HepG2 (cell line): ENCODE data around the gene DLG5. TPM values are rescaled to one million over a fixed set of nuclear protein-coding genes. Genes with fewer than 3 reads are reported as not detected.

Source experiments
- ATRX ChIP-seq: sonication (generic); formaldehyde crosslinking; IDR thresholded peaks from 2 replicates; pipeline ENCODE4 v1.4.0; 2020; ENCODE audit warnings: missing genetic modification reagents, borderline replicate concordance
- CCDC6 ChIP-seq: sonication (generic); formaldehyde crosslinking; IDR thresholded peaks from 2 replicates; pipeline ENCODE4 v1.8.1; 2022; ENCODE audit warnings: mild to moderate bottlenecking, missing genetic modification reagents, moderate library complexity
- IRF9 ChIP-seq: sonication (generic); formaldehyde crosslinking; IDR thresholded peaks from 2 replicates; pipeline ENCODE4 v1.8.0; 2022; ENCODE audit warnings: missing genetic modification reagents, mild to moderate bottlenecking, borderline replicate concordance
- KAT7 ChIP-seq: IDR thresholded peaks from 2 replicates; pipeline ENCODE4 v1.6.1; 2018; ENCODE audit warnings: borderline replicate concordance, missing compliant biosample characterization
- KDM5B ChIP-seq: sonication (generic); formaldehyde crosslinking; IDR thresholded peaks from 2 replicates; pipeline ENCODE4 v1.4.0; 2020; ENCODE audit warnings: missing genetic modification reagents, mild to moderate bottlenecking, borderline replicate concordance
- LRRFIP1 ChIP-seq: sonication (generic); formaldehyde crosslinking; conservative IDR thresholded peaks from 2 replicates; pipeline ENCODE4 v1.4.0; 2020; ENCODE audit warnings: missing genetic modification reagents
- MXD4 ChIP-seq: IDR thresholded peaks from 2 replicates; pipeline ENCODE4 v1.6.1; 2016; ENCODE audit warnings: mild to moderate bottlenecking, missing biosample characterization, missing genetic modification reagents
- MZF1 ChIP-seq: sonication (generic); formaldehyde crosslinking; IDR thresholded peaks from 2 replicates; pipeline ENCODE4 v1.8.1; 2023; ENCODE audit warnings: mild to moderate bottlenecking, missing genetic modification reagents, borderline replicate concordance
- PHF8 ChIP-seq: sonication (generic); formaldehyde crosslinking; IDR thresholded peaks from 2 replicates; pipeline ENCODE4 v1.5.0; 2020; ENCODE audit warnings: missing genetic modification reagents
- POGZ ChIP-seq: sonication (generic); formaldehyde crosslinking; IDR thresholded peaks from 2 replicates; pipeline ENCODE4 v1.4.0; 2020; ENCODE audit warnings: mild to moderate bottlenecking, missing genetic modification reagents
- POLR2AphosphoS2 ChIP-seq: IDR thresholded peaks from 2 replicates; pipeline ENCODE4 v1.6.1; 2011; ENCODE audit warnings: low read depth, low read length, improper control_type of control experiment
- PPARG ChIP-seq: conservative IDR thresholded peaks from 2 replicates; pipeline ENCODE4 v1.6.1; 2016; ENCODE audit warnings: missing biosample characterization, missing genetic modification reagents
- STAG1 ChIP-seq: sonication (generic); formaldehyde crosslinking; IDR thresholded peaks from 2 replicates; pipeline ENCODE4 v1.4.0; 2020; ENCODE audit warnings: missing genetic modification reagents
- TOE1 ChIP-seq: sonication (generic); formaldehyde crosslinking; IDR thresholded peaks from 2 replicates; pipeline ENCODE4 v1.4.0; 2020; ENCODE audit warnings: mild to moderate bottlenecking, missing genetic modification reagents
- ZBTB7B ChIP-seq: sonication (generic); formaldehyde crosslinking; IDR thresholded peaks from 2 replicates; pipeline ENCODE4 v1.4.0; 2020; ENCODE audit warnings: missing genetic modification reagents
- ZFP91 ChIP-seq: sonication (generic); formaldehyde crosslinking; IDR thresholded peaks from 2 replicates; pipeline ENCODE4 v1.9.0; 2022; ENCODE audit warnings: missing genetic modification reagents, mild to moderate bottlenecking, borderline replicate concordance
- ZNF10 ChIP-seq: sonication (generic); formaldehyde crosslinking; IDR thresholded peaks from 2 replicates; pipeline ENCODE4 v1.4.0; 2020; ENCODE audit warnings: mild to moderate bottlenecking, low read depth, missing genetic modification reagents, borderline replicate concordance
- ZNF281 ChIP-seq: sonication (generic); formaldehyde crosslinking; IDR thresholded peaks from 2 replicates; pipeline ENCODE4 v1.4.0; 2020; ENCODE audit warnings: missing genetic modification reagents, borderline replicate concordance
- ZNF503 ChIP-seq: sonication (generic); formaldehyde crosslinking; IDR thresholded peaks from 2 replicates; pipeline ENCODE4 v1.4.0; 2020; ENCODE audit warnings: missing genetic modification reagents
- ZNF792 ChIP-seq: IDR thresholded peaks from 2 replicates; pipeline ENCODE4 v1.6.1; 2016
- polyA plus RNA-seq, 8 experiments: library from polyadenylated mRNA; depleted of rRNA in 3 of 8; stranded (reverse) in 7 of 8; unstranded in 1 of 8; fragments of >200 nt; fragmentation: Illumina TruSeq in 4 of 8; extraction: Trizol in 4 of 8; gene quantifications; 2 replicates each; pipeline versions ENCODE4 v1.2.1 to v1.2.3, GENCODE V29; 2011 to 2016; ENCODE audit warnings: low read depth in 4 of 8, missing spikeins in 1 of 8, mixed read lengths in 1 of 8; ENCODE audit not compliant: insufficient read depth in 1 of 8
- total RNA-seq, 5 experiments: library from RNA; depleted of rRNA; stranded (reverse); fragments of >200 nt; fragmentation: Illumina TruSeq; extraction: Trizol; gene quantifications; 2 replicates each; pipeline ENCODE4 v1.2.3, GENCODE V29; 2016; ENCODE audit warnings: low read depth in 1 of 5

The DLG5 gene
- total and polyA plus RNA-seq, 2 of the 13 experiments (the other 11 are each of a cell fraction or from before 2014, with no cell fraction given), result 15.5 to 18.2 TPM

GRCh38 chr10:77849039-77849664 is 77.4 kb downstream of the DLG5 start (continued):
- TF ChIP-seq ZNF503 (CRISPR knock-in tag), result peak; percentile 99
- no peak for TF ChIP-seq LRRFIP1
- TF ChIP-seq ZNF10, result no peak
- TF ChIP-seq ZBTB7B (CRISPR knock-in tag), result peak; percentile 96
- TF ChIP-seq MXD4 (CRISPR knock-in tag), result peak; percentile 77
- peak; percentile 93 for TF ChIP-seq PPARG (CRISPR knock-in tag)
- TF ChIP-seq TOE1 (CRISPR knock-in tag), result 0 out of 2 replicates have a peak, but pooled peaks have one; percentile 45
- peak; percentile 90; the same call in 1 of the 2 replicates for TF ChIP-seq CCDC6 (CRISPR knock-in tag)
- no peak for TF ChIP-seq MZF1 (CRISPR knock-in tag)
- TF ChIP-seq KAT7 (CRISPR knock-in tag), result no peak
- peak; percentile 71 for TF ChIP-seq POGZ (CRISPR knock-in tag)
- no peak for TF ChIP-seq POLR2AphosphoS2
- TF ChIP-seq KDM5B (CRISPR knock-in tag), result peak; percentile 53; the same call in 1 of the 2 replicates
- peak; percentile 40; the same call in 1 of the 2 replicates for TF ChIP-seq STAG1
- peak; percentile 46; the same call in 1 of the 2 replicates for TF ChIP-seq PHF8 (CRISPR knock-in tag)
- no peak; the same call in 1 of the 2 replicates for TF ChIP-seq IRF9 (CRISPR knock-in tag)
- no peak for TF ChIP-seq ATRX
- peak; percentile 89; the same call in 1 of the 2 replicates for TF ChIP-seq ZFP91
- TF ChIP-seq ZNF281 (CRISPR knock-in tag), result no peak; the same call in none of the 2 replicates
- peak; percentile 81; the same call in 1 of the 2 replicates for TF ChIP-seq ZNF792 (CRISPR knock-in tag)
